GM18909 (cell line): ENCODE results near the gene PI4KA.

Experiments used
- ATAC-seq: cut with Tn5 transposase; IDR thresholded peaks from one replicate; pipeline ENCODE4 v1.9.1; 2021; ENCODE audit warnings: mild to moderate bottlenecking; ENCODE audit not compliant: unreplicated experiment, poor library complexity

Gene PI4KA

DNA sequence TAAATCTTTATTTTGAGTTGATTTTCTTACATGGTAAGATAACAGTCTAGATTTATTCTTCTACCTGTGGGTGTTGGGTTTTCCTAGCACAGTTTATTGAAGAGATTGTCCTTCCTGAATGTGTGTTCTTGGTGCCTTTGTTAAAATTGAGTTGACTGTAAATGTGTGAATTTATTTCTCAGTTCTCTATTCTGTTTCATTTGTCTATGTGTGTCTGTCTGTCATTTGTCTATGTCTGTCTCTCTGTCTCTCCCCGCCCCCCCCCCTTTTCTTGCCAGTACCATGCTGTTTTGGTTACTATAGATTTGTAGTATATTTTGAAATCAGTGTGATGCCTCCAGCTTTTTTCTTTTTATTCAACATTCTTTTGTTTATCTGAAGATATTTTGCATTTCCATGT lies 199.4 kb downstream of the PI4KA start:
- no peak for ATAC-seq

DNA sequence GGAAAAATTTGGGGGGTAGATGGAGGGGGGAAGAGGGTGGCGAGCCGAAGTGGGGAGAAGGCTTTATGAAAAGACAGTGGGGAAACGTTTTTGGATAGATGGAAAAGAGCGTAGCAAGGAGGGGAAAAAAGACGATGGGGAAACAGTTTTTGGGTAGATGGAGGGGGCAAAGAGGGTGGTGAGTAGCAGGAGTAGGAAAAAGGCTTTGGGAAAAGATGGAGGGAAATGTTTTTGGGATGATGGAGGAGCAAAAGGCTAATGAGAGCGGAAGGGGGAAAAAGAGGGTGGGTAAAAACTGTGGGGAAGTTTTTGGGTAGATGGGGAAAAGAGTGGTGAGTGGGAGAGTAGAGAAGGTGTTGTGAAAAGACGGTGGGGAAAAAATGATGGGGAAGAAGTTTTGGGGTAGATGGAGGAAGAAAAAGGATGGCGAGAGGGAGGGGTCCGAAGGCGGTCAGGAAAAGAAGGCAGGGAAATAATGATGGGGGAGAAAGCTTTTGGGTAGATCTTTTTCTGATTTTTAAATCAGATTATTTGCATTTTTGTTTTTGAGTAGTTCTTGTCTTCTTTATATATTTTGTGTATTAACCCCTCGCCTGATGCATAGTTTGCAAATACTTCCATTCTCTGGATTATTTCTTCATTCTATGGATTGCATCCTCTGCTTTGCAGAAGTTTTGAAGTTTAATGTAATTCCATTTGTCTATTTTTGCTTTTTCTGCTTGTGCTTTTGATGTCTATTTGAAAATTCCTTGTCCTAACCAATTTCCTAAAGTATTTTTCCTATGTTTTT lies 200.0 kb downstream of the PI4KA start:
- ATAC-seq = no peak

GRCh38 chr22:20657963-20658362 lies 200.6 kb downstream of the PI4KA start:
- ATAC-seq = no peak
